ENCODE measurements around the gene CBFA2T3. TPM values are rescaled to one million over a fixed set of nuclear protein-coding genes. Genes with fewer than 3 reads are reported as not detected.

The CBFA2T3 gene
- total RNA-seq, 1 donor from 2014 or later, result 4.6 TPM

DNA sequence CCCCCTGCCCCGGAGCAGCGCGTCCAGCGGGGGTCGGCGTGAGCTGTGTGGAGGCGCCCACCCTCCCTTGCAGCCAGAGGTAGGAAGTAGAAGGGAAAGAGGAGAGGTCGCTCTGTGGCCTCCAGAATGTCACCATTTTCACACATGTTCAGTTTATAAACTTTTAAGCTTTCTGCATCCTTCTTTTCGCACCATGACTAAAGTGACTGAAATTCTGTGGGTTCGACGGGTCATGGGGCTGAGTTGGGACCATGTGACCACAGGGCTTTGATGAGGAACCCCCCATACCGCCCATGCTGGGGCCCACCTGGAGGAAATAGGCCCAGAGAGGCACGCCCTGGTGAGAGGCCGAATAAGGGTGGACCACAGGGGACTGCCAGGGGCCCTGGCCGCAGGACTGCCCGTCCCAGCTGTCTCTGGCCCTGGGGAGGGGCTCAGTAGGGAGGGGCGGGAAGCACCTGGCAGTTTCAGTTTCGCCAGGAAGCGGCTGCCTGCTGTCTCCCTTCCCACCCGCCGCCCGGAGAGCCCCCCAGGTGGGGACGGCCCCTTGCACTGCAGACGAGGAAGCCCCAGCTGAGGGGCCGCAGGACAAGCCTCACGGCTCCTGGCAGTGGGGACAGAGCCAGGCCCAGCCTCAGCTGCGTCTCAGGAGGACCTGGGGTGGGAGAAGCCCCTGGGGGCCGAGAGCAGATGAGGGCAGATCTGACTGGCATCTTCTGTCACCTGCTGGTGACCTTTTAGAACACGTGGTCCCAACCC is 9.0 kb downstream of the CBFA2T3 start:
- H3K4me3 Mint-ChIP-seq, result no peak overlapping the region
- no peaks in the 10 kb centered on the region for H3K9me3 Mint-ChIP-seq
- no peak overlapping the region for H3K27ac Mint-ChIP-seq (ENCODE audit: unreplicated experiment)
- peaks cover 6% of the 10 kb centered on the region for H3K4me1 Mint-ChIP-seq
- TF ChIP-seq CTCF (conservative IDR thresholded peaks at IDR 0.05), result no peak
- DNase-seq (ENCODE audit: low read depth, low spot score), result no peak
- H3K36me3 Mint-ChIP-seq (ENCODE audit: low read depth), result no peaks in the 10 kb centered on the region
- no peaks in the 10 kb centered on the region for H3K27me3 Mint-ChIP-seq (ENCODE audit: low read depth)

- Mint-ChIP-seq H3K36me3 (ENCODE audit: low read depth) (no peaks in the 10 kb centered on the region), H3K9me3 (no peaks in the 10 kb centered on the region), H3K27ac (ENCODE audit: unreplicated experiment) (no peak overlapping the region), H3K4me3 (no peak overlapping the region), H3K4me1 (peaks cover under 1% of the 10 kb centered on the region), H3K27me3 (ENCODE audit: low read depth) (no peaks in the 10 kb centered on the region)
- TF ChIP-seq CTCF (conservative IDR thresholded peaks at IDR 0.05), result no peak
- DNase-seq (ENCODE audit: low read depth, low spot score), result no peak
Measured at GRCh38 chr16:88966986-88967829, 9.8 kb downstream of the CBFA2T3 start.

GRCh38 chr16:88965826-88966480 is 11.1 kb downstream of the CBFA2T3 start:
- DNase-seq (ENCODE audit: low read depth, low spot score), result no peak
- peaks cover 3% of the 10 kb centered on the region for H3K9me3 Mint-ChIP-seq
- H3K4me1 Mint-ChIP-seq, result no peaks in the 10 kb centered on the region
- no peak for TF ChIP-seq CTCF (conservative IDR thresholded peaks at IDR 0.05)
- no peaks in the 10 kb centered on the region for H3K27me3 Mint-ChIP-seq (ENCODE audit: low read depth)
- H3K27ac Mint-ChIP-seq (ENCODE audit: unreplicated experiment), result no peak overlapping the region
- no peak overlapping the region for H3K4me3 Mint-ChIP-seq
- no peaks in the 10 kb centered on the region for H3K36me3 Mint-ChIP-seq (ENCODE audit: low read depth)

GRCh38 chr16:88965411-88965810 is 11.6 kb downstream of the CBFA2T3 start:
- H3K9me3 Mint-ChIP-seq, result peaks cover 3% of the 10 kb centered on the region
- no peaks in the 10 kb centered on the region for H3K36me3 Mint-ChIP-seq (ENCODE audit: low read depth)
- H3K27ac Mint-ChIP-seq (ENCODE audit: unreplicated experiment), result no peak overlapping the region
- no peak for DNase-seq (ENCODE audit: low read depth, low spot score)
- H3K4me3 Mint-ChIP-seq, result no peak overlapping the region
- TF ChIP-seq CTCF (conservative IDR thresholded peaks at IDR 0.05), result no peak
- no peaks in the 10 kb centered on the region for H3K27me3 Mint-ChIP-seq (ENCODE audit: low read depth)
- no peaks in the 10 kb centered on the region for H3K4me1 Mint-ChIP-seq

DNA sequence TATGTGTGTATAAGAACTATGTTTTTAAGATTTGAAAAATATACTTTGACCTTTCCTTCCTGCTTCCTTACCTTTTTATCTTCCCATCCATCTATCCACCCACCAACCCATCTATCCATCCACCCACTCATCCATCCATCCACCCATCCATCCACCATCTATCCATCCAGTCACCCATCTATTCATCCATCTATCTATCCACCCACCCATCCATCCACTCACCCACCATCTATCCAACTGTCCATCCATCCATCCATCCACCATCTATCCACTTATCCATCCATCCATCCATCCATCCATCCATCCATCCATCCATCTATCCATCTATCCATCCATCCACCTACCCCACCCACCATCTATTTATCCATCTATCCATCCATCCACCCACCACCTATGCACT is 12.4 kb downstream of the CBFA2T3 start:
- no peak for DNase-seq (ENCODE audit: low read depth, low spot score)
- peaks cover 3% of the 10 kb centered on the region for H3K9me3 Mint-ChIP-seq
- TF ChIP-seq CTCF (conservative IDR thresholded peaks at IDR 0.05), result no peak
- H3K36me3 Mint-ChIP-seq (ENCODE audit: low read depth), result no peaks in the 10 kb centered on the region
- H3K27ac Mint-ChIP-seq (ENCODE audit: unreplicated experiment), result no peak overlapping the region
- H3K4me1 Mint-ChIP-seq, result no peaks in the 10 kb centered on the region
- H3K4me3 Mint-ChIP-seq, result no peak overlapping the region
- H3K27me3 Mint-ChIP-seq (ENCODE audit: low read depth), result no peaks in the 10 kb centered on the region

All from neural crest cell (in vitro differentiated cells).